Prostate gland (tissue), 2 donors: Measurements from ENCODE around the gene DOK6.

Experiments used
- CTCF ChIP-seq, 4 experiments: fragments of 200-600 bp in 2 of 4; fragments of 450-650 bp in 2 of 4; sonication (generic) in 2 of 4; IDR thresholded peaks; 1 replicate in 3 of 4; 2 replicates in 1 of 4; pipeline ENCODE4 v1.5.1; 2016 to 2019; ENCODE audit warnings: antibody characterized with exemption in 4 of 4, mild to moderate bottlenecking in 2 of 4, moderate library complexity in 2 of 4
- POLR2AphosphoS5 ChIP-seq: sonication (generic); formaldehyde crosslinking; IDR thresholded peaks from one replicate; pipeline ENCODE4 v1.6.1; 2017; ENCODE audit warnings: antibody characterized with exemption

DNA sequence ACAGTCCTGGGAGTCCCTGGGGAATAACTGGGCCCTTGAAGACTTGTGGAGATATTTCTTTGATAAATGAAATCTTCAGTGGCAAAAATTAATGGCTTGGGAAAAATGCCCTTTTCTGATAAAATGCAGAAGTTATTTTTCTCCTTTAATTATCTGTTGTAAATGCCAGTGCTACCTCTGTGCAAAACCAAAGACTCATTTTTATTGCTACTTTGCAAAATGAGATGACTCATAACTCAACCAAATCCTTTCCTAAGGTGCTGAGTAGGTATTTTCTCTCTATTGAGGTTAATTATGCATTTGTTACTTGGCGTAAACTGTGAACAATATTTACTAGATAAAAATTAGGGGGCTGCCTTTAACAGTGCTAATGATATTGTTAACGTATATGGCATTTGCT is 163.9 kb downstream of the DOK6 start:
- no peak for TF ChIP-seq CTCF (IDR thresholded peaks at IDR 0.05)
- TF ChIP-seq POLR2AphosphoS5, result no peak
